Measurements from ENCODE around the gene TCF7.

TCF7 gene

DNA sequence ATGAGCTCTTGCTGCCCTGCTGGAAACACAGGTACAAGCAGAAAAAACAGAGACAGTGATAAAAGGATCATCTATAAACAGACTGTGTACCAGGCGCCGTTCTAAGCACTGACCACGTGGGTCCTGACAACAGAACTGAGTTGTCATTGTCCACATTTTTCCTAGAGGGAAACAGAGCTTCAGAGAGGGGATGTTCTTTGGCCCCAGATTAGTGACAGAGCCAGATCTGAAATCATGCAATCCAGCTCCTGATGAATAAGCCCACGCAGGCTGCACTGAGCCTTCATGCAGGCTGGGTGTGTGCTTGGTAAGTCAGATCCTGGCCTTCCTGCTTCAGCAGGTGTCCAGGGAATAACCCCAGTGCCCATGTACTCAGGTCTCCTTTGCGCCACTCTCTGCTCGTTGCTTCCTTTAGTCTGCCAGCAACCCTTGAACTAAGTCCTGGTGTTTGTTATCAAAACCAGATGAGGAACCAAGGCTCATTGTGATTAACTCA, 22.8 kb upstream of the TCF7 start:
- no peak for DNase-seq

DNA sequence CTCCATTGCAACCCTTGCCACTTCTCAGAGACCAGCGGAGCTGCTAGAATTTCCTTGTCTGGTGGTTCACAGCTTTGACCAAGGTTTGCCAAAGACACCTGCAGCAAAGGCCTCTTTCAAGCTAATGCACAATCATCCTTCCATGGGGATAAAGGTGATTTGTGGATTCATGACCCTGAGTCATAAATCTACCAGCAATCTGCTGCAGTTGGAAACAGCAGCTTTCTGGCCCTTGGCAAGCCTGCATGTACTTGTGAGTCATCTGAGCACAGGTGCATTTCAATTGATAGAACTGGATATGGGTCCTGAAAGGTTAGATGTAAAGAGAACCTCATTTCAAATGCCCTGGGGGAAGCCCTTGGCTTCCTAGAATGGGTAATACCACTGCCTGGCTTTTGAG, 21.6 kb upstream of the TCF7 start:
- DNase-seq, result no peak

DNA sequence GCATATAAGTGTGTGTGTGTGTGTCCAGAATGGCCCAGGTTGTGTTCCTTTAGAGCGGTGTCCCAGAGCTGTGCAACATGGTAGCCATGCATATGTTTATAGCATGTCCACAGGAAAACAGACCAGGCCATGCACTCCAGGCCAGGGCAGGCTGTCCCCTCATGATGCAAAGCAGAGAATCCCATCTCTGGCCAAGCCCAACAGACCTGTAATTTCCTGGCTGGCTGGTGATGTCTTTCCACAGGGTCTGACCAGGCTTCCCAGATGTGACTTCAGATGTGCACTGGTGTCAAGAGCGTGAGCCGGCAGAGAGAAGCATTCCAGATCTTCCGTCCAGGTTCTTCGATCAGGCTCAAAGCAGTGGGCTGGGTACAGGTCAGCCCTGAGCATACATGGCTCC, 21.1 kb upstream of the TCF7 start:
- no peak for DNase-seq

DNA sequence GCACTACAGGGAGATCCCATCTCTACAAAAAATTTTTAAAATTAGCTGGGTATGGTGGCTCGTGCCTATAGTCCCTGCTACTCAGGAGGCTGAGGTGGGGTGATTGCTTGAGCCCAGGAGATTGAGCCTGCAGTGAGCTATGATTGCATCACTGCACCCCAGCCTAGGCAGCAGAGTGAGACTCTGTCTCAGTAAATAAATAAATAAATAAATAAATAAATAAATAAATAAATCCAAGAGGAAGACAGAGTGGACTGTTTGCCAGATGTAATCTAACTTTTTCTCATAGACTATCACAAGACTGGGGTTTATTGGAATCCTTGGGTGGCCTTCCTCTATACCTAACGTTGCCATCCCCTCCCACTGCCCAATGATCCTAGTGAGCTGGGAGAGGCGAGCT, 19.2 kb upstream of the TCF7 start:
- no peak for DNase-seq

DNA sequence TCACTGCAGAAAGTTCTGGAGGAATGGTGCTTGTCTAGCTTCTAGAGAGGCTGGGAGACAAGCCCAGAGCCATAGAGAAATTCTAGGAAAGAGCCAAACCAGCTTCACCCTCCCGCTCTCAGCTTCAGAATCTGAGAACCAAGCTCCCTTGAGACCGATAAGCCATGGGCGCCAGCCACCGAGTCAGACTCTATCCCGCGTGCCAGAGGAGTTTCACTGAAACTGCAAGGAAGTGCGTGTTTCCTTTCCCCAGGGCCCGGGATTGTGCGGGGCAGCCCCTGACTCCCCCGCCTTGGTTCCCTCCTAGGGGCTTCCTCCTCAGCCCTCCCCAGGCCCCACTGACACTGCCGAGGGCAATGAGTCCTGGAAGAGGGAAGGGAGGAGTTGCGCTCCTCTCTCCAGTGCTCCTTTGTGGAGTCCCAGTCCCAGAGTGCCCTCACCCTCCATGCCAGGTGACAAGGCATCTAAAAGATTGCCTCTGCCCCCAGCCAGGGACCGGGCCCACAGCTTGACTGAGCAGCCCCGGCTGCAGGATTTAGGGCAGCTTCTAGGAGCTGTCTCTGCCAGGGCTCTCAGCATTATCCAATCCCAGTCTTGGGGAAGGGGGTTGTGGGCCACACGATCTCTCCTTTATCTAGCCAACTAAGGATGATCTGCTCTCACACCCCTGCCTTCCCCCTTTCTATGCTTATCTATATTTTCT, 18.4 kb upstream of the TCF7 start:
- DNase-seq, result no peak

DNA sequence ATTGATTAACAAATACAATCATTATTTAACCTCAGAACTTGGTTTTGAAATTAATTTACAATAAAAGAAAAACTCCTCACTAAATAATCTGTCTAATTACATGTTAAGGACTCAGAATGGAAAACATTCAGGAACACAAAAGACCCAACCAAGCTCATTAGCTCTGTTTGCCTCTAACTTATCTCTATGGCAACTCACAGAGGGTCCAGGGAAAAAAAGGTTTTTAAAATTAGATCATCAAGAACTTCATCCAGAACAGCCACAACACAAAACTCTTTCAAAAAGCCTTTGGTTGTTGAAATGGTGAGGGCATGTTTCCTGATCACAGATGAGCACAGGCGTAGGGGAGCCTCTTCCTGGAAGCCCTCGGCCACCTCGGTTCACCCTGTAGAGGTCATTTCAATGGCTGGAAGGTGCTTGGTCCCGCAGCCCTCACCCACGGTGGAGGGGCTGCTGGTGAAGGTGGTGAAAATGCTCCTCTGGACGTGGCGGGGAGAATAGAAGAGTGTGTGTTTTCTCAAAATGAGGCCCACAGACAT, 17.2 kb upstream of the TCF7 start:
- no peak for DNase-seq

DNA sequence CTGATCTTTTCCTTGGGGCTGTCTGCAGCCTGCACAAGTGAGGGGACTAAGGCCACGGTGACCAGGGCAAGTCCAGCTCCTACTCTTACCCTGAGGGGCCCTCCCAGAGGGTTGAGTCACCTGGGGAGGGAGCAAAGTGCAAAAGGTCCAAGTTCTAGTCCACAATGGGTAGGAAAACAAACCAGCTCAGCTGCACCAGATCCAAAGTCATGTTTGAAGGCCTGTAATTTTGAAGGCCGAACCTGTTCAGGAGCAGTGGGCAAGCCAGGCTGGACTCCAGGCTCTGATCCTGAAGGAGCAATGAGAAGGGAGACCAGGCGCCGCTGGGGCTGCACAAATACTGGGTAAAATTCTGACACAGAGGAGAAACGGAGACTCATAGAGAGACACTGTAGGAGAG, 15.8 kb upstream of the TCF7 start:
- DNase-seq, result no peak

DNA sequence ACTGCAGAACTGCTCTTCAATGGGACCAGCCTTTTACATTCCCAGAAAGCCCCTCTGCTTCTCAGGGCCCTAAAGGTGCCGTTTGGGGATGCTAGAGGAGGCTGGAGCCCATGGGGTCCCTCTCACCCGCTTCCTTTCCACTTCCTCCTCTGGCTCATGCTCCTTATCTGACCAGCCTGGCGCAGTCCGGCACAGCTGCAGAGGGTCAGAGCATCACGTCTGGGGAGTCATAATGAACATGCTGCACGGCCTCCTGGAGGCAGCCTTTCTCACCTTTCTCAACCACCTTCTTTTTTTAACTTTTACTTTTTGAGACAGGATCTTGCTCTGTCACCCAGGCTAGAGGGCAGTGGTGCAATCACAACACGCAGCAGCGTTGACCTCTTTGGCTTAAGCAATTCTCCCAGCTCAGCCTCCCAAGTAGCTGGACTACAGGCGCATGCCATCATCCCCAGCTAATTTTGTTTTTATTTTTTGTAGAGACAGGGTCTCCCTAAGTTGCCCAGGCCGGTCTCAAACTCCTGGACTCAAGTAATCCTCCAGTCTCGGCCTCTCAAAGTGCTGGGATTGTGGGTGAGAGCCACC, 15.1 kb upstream of the TCF7 start:
- no peak for DNase-seq

DNA sequence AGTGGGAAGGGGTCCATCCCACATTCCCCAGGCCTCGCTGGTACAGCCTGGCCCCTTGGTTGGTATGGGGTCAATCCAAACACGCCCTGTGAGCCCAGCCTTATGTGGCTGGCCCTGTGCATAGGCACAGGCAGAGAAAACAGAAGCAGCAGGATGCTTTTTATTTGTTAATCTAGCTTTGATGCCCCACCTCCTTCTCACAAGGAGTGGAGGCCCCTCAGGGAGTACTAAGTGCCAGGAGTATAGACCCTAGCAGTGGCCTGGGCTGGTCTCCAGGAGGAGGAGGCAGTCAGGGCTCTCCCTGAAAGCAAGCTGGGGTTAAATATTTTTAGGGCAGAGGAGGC, 14.6 kb upstream of the TCF7 start:
- no peak for DNase-seq

DNA sequence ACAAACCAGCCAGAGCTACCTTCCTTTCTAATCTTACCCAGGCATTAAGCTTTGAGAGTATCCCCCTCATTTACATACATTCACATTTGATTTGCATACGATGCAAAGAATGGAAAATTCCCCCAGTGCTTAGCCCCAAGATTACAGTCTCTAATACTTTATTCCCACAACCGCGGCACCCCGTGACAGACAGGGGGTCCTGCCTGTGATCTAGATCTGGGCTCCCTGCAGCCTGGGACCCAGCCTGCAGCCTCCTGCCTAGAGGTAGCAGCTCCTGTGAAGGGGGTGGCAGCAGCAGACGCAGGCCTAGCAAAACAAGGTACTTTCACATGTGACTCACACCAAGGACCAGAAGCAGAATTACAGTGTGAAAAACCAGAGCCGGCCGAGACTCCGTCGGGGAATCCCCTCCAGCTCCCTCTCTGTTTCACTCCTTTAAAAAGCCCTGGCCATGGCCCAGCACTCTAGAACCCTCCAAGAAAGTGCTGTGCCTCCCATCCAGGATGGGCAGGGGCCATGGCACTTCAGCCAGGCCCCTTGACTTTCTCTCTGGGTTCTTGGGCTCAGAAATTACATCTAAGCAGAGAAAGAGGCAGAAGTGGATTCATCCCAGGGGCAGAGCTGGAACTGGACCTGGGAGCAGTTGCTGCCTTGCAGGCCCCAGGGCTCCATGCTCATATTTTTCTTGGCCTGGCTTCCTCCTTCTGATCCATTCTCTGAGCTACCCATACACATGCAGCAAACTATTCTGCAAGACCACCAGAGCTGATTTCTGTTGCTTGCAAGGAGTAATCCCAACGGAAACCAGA, 14.0 kb upstream of the TCF7 start:
- DNase-seq, result no peak

DNA sequence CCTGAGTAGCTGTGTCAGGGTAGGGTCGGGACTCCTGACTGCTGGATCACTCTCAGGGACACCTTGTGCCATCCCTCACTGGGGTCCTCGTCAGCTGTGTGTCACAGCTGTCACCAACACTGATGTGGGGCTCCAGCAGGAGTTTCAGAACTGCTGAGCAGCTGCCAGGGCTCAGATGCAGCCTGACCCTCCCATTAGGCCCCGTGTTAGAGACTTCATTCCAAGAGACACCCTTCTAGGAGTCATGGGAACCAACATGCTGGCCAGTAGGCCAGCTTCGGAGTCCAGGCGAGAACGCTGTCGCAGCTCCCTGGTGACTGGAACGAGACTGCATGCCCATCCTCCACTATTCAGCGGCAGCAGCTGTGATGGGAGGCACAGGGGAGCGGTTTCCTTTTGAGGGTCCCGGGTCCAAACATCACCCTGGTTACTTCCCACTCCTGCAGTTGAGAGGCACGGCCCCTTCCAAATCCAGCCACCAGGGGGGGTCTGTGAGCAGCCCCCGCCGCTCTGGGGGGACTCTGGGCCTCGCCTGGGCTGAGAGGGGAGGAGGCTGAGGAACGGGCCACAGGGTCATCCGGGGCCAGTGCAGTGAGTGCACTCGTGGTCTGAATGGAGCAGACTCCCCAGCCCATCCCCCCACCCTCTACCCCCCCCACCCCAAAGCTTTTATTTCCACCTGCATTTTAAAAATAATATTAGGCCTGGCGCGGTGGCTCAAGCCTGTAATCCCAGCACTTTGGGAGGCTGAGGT, 12.6 kb upstream of the TCF7 start:
- DNase-seq, result no peak

DNA sequence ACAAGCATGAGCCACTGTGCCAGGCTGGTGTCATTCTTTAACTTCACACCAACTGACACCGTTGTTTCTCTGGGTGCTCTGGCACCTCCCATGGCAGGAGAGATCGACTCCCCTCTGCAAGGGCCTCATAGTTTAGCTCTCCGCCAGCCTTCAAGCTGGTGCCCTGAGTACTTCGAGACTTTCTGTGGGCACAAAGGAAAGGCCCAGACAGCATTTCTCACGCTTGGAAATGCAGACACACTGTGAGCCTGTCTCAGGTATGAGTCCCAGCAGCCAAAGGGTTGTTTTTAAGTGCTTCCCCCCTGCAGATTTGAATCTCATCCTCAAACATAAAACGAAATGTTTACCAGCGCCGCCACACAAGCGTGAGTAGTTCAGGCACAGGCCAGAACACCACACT, 11.1 kb upstream of the TCF7 start:
- no peak for DNase-seq

DNA sequence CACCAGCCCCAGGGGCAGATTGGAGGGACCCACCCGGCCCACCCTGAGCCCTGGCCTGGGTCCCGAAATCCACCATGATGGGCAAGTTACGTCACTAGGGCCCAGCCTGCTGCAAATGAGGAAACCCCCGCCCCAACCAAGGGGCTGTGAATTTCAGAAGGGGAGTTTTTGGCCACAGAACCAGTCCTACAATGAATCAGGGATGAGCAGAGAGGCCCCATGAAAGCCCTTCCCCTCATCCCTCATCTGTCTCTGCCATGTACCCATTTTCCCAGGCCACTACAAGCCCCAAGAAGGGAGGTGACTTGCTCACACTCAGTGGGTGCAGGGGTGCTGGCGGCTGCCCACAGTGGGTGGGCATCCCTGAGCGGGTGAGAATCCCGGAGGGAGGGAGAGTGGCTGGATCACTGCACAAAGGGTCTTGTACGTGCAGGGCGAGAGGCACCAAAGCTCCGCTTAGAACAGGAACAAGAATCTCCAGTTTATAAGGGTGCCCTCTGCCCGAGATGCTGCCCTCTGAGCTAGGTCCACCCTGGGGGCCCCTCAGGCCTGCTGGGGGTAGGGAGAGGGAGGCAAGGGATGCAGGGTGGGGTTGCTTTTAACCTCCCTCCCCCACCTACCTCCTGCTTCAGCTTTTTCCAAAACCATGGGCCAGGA, 10.4 kb upstream of the TCF7 start:
- DNase-seq, result no peak

DNA sequence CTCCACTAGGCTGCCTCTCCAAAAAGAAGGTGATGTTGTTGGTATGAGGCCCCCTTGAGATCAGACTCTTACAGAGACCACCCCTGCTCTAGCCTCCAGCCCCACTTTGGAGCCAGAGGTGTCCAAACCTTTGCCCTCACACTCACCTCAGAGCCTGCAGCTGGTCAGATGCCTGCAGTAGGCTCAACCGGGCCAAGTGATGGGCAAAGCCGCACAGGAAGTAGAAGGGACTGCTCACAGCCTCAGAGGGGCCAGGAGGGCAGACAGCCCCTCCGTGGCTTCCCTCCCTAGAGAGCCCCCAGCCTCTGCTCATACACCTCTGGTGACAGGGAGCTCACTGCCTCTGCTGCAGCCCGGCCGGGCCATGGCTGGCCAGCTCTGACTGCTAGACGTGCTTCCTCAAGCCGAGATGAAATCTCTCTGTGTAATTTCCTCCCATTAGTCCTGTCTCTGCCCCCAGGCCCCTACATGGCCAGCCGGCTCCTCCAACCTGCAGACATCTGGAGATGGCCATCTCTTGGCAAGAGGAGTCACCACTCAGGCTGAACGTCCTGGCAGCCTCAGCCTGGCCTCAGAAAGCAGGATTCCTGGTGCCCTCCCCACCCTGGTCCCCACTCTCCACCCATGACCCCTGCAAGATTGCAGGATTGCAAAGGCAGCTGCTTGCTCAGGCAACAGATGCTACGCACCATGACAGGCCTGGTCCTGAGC, 7.3 kb upstream of the TCF7 start:
- no peak for DNase-seq

DNA sequence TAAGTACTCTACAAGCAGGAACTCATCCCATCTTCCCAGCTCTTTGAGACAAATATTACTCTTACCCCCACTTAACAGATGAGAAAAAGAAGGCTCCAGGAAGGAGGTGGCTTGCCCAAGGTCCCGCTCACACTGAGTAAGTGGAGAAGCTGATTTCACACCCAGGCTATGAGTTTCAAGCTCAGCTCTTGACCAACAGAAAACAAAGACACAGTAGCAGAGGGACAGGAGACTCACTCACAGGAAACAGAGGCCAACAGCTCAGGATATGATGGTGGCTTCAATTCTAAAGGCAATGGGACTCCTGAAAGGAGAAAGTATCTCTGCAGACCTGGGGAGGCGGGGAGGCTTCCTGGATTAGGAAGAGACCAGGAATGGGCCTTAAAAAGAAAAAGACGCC, 6.7 kb upstream of the TCF7 start:
- no peak for DNase-seq

DNA sequence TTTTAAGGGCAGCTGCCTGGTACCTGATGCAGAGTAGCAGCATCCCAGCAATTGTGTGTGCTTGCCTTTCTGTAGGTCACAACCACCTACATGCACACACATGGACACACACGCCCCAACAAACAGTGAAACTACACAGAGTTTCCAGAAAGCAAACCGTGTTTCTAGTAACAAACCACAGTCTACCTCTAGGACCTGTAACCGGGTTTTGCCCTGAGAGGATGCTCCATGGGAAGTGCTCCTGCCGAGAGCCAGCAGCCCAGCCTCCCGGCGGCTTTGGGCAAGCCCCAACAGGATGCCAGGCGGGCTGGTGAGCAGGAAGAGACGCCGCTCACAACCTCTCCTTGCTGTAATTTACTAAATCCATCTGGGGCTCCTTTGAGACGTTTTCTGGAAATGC, 4.1 kb upstream of the TCF7 start:
- DNase-seq, result no peak

DNA sequence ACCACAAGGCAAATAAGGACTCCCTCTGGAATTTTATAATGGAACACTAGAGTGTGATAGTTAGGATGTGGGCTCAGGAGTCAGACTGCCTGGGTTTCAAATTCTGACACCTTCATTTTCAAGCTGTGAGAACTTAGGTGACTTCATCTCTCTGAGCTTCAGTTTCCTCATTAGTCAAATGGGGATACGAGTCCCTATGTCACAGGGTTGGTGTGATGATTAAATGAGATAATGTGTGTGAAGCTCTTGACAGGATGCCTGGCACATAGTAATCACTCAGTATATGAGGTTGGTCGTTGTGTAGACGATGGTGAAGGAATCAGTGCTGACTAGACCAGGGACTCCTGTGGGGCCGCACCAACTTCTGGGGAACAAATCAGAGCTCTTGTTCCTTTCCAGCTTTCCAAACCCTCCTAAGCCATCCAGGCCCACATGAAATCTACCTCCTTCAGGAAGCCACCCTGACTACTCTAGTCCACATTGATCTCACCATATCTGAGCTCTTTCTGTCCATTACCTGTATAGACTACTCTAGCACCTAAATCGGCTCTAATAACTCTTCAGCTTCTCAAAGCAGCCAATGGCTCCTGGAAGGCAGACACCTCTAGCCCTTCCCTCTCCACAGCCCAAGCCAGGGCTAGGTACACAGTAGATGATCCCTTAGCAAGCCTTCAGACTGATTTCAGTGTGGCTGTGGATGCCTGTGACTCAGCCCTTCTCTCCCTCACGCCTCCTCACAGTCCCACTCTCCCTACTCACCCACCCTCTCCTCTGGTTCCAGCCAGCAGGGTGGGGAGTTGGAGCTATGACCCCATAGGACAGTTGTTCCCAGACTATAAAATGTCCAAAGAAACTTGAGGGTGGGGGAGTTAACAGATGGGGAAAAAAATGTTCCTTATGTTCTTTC, 2.5 kb upstream of the TCF7 start:
- no peak for DNase-seq

DNA sequence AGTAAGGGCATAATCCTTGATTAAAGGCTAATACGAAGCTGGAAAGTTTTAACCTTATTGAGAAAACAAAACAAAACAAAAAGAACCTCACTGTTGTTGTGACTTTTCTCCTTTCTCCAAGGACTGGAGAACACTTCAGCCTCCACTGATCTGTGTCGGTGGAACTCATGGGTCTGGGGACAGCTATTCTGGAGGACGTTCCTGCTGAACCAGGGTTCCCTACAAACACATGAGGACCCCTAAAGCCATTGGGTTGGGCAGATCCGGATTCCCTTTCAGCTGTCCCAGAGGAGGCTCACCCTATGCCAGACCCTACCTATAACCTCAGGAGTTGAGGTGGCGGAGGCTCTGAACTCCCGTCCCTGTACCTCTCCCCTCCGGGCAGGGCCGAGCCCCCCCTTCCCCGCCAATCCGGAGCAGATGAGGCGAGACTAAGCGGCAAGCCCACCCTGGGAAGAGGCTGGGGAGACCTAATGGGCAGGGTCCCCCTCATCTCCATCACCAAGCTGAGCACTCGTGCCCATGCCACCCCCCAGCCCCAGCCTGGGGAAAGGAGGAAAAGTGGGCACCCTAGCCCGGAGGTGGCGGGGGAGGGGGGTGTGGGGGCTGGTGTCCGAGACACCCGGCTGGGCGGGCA, 1.6 kb upstream of the TCF7 start:
- DNase-seq, result no peak

DNA sequence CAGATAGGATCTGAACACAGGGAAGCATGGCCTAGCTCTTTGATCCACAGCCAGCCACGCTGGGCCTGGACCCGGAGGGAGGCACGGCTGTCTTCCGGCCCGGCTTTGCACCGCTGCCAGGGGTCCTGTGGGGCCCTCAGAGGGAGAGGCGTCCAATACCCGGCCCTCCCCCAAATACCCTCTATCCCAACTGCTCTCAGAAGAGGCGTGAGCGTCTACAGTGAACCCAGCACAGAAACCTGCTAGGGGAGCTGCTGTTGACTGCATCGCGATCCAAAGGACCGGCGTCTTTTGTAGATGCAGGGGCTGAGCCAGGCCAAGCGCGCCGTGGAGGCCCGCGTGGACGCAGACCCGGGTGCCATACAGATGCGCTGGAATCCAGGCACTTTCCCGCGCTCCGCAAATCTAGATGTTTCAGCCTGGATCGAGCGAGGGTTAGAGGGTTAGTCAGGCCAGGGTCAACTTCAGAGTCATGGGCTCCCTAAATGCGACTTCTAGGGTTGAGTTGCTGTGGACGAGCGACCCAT, 1.1 kb upstream of the TCF7 start:
- no peak for DNase-seq

All from NCI-H524 treated with DMSO at 0.1 percent for 48 hours (cell line).